Measurements from ENCODE around the gene ATAD2B. TPM values are rescaled to one million over a fixed set of nuclear protein-coding genes. Genes with fewer than 3 reads are reported as not detected.

Gene ATAD2B
- total RNA-seq, 1 donor from 2014 or later, result 42.2 TPM

DNA sequence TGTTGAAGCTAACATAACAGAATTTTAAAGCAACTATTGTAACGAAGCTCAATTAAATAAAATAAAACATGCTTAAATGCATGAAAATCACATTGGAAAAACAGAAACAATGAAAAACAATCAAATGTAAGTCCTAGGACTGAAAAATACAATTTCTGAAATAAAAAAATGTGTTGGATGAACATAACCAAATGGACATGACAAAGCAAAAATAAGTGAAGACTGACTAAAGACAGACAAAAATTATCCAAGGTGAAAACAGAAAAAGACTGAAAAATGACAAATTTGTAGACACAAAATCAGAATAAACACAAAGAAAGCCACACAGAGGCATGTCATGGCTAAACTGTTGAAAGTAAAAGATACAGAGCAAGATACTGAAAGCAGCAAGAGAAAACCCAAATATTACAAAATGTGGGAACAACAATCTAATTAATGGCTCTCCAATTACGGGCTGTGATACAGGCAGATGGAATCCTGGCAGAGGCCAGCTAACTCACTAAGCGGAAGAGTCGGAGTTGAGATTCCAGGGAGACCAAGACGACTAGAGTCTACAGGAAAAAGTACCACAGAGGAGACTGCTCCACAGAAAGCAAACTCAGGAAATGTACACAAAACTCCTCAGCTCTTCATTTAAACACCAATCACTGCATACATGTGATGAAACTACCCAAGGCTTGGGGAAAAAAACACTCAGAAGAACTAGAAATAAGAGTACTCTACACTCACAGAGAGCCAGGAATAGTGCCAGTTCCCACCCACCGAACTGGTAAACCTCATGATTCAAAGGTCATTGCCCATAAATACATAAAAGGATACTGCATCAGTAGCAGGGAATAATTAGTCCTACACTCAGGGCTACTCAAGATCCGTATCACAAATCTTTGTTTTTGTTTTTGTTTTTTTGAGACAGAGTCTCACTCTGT, 83.6 kb downstream of the ATAD2B start:
- DNase-seq (ENCODE audit: low spot score), result no peak
- ATAC-seq, result peak; percentile 72
- intact Hi-C loops (cut with DNase I), result no loop called here

DNA sequence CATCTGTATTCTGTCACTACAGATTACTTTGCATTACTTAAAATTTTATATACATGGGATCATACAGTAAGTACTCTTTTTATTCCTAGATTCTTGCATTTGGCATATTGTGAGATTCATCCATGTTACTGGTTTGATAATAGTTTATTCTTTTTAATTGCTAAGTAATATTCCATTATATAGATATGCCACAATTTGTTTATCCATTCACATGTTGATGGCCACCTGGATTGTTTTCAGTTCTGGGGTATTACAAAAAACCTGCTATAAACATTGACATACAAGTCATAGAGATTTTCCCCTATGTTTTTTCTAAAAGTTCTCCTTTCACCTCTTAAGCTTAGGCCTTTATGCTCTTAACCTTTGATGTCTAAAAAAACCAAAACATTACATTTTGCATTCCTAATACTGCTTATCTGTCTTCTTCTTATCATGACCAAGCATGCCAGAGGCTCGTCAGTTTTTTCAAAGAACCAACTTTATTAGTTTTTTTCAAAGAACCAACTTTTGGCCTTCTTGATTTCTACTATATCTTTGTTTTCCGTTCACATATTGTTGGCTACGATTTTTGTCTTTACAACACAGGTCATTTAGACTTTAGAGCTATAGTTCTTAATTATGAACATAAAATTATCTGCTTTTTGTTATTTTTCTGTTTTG, 86.9 kb downstream of the ATAD2B start:
- intact Hi-C loops (cut with DNase I), result loop anchor here (2.0 kb wide), 1 partner anchor 65 kb away; no protein-coding TSS in a partner anchor
- no peak for ATAC-seq
- DNase-seq (ENCODE audit: low spot score), result no peak

DNA sequence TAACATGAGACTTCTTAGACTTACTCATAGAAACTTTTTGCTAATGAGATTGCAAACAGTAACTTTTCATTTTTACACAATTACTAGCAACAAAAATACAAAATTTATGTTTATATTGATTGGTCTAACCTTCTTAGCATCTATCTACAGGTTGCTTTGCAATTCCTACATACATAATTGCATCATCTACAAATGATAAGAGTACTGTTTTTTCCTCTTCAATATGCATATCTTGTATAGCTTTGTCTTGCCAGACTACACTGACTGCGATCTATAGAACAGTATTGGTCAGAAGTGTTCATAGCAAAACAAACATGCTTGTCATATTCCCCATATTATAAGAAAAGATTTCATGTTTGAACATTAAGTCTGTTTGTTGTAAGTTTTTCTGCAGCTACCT, 87.9 kb downstream of the ATAD2B start:
- intact Hi-C loops (cut with DNase I), result no loop called here
- ATAC-seq (no peak), DNase-seq (ENCODE audit: low spot score) (no peak)

DNA sequence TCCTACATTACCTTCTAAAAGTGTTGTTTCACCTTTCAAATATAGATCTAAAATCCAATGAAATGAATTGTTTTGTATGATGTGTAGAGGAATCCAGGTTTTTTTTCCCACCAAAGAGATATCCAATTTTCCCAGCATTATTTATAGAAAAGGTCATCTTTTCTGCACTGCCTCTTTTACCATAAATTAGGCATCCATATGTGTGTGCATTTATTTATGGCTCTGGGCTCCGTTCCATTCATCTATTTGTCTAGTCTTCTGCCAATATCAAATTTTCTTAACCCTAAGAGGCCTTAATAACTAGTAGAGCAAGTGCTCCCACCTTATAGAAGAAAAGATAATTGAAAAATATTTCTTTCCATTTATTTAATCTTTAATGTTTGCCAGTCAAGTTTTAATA, 88.3 kb downstream of the ATAD2B start:
- intact Hi-C loops (cut with DNase I), result no loop called here
- ATAC-seq (no peak), DNase-seq (ENCODE audit: low spot score) (no peak)

DNA sequence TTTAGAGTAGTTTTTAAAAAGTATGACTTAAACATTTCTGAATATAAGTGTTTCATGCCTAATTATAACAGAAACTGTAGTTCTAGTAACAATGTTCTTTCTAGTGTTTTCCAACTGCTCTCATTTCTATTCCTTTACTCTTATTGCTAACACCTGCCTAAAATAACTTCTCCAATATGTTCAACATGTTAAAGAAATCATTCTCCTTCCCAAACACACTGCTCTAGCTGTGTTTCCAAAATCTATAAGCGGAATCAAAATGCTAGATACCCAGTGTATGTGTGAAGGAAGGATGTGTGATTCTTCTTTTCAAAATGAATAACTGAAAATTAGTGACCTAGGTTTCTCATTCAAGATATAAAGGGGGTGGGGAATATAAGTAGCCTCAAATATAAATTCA, 89.1 kb downstream of the ATAD2B start:
- no peak for DNase-seq (ENCODE audit: low spot score)
- intact Hi-C loops (cut with DNase I), result no loop called here
- no peak for ATAC-seq

DNA sequence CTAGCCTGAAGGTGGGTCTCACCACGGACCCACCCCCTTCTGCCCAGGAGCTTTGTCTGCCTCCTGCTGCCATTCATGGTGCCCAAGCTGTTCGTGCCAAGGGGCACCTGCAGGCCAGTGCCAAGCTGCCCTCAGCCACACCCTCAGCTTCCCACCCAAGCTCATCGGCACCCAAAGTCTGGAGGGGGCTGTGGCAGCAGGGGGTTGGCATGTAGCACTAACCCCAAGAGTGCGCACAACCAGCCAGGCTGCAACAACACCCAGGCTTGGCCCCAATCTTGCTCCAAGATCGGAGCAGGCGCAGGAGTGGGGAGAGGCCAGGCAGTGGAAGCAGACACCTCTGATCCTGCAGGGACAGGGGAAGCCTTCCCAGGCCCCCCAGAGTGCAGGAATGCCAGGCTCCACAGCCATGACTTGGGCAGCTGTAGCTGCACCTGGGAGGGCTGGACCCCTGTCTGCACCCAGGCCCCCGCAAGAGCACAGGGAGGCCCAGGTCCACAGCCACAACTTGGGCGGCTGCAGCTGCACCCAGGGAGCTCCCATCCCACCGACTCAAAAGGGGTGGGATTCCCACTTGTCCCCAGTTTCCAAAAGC, 89.9 kb downstream of the ATAD2B start:
- ATAC-seq (no peak), DNase-seq (ENCODE audit: low spot score) (no peak)
- intact Hi-C loops (cut with DNase I), result no loop called here

DNA sequence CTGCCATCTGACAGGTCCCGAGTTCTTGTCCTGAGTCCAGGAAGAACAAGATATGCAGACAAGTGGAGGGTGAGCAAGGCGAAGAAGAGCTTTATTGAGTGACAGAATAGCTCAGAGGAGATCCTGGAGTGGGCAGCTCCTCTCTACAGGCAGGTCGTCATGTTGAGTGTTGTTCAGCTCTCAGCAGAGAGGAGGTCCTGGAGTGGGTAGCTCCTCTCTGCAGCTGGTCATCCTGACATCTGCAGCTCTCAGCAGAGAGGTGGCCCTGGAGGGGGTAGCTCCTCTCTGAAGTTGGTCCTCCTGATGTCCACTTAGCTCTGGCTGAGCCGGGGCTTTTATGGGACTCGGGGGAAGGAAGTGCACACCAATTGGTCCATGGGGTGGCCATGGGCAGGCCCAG, 90.4 kb downstream of the ATAD2B start:
- ATAC-seq, result no peak
- no peak for DNase-seq (ENCODE audit: low spot score)
- intact Hi-C loops (cut with DNase I), result no loop called here

DNA sequence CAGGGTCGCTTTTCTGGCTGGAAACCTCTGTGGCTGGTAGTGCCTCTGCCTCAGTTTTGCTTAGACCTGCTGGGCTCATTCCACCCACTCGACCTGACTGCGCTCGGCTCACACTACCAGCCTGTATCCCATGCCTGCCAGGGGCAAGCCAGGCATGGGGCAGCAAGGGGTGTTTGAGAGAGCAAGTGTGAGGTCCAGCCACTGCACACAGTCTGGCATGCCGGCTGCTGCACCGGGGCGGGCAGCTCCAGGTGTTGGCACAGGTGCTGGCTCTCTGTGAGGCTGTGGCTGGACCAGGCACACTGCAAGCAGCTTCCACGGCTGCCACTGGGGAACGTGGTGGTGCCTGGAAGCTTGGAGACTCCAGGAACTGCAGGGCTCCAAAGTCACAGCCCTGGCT, 90.9 kb downstream of the ATAD2B start:
- peak; percentile 24 for ATAC-seq
- intact Hi-C loops (cut with DNase I), result no loop called here
- DNase-seq (ENCODE audit: low spot score), result no peak

DNA sequence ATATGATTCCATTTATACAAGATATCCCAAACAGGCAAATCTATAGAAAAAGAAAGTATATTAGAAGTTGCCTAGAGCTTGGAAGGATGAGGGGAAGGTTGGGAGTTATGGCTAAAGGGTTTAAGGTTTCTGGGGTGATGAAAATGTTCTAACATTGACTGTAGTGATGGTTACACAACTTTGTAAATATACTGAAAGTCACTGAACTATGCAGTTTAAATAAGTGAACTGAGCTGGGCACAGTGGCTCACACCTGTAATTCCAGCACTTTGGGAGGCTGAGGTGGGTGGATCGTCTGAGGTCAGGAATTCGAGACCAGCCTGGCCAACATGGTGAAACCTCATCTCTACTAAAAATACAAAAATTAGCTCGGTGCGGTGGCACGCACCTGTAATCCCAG, 91.5 kb downstream of the ATAD2B start:
- intact Hi-C loops (cut with DNase I), result no loop called here
- no peak for ATAC-seq
- no peak for DNase-seq (ENCODE audit: low spot score)

DNA sequence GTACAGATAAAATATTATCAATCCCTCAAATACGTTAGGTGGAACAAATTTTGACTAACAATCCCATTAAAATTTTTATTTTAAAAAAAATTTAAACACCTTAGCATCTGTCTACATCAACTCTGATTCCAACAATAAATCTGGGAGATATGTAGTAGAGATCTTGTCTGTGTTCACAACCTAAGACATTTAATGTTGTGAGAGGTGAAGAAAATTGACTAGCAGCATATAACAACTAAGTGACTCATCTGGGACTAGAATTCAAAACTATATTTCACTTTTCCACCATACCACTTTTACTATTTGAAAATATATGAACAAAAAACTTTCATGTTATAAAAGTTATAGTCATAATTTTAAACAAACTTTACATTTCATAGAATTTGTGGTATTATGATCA, 97.9 kb downstream of the ATAD2B start:
- intact Hi-C loops (cut with DNase I), result no loop called here
- DNase-seq (ENCODE audit: low spot score) (no peak), ATAC-seq (no peak)

DNA sequence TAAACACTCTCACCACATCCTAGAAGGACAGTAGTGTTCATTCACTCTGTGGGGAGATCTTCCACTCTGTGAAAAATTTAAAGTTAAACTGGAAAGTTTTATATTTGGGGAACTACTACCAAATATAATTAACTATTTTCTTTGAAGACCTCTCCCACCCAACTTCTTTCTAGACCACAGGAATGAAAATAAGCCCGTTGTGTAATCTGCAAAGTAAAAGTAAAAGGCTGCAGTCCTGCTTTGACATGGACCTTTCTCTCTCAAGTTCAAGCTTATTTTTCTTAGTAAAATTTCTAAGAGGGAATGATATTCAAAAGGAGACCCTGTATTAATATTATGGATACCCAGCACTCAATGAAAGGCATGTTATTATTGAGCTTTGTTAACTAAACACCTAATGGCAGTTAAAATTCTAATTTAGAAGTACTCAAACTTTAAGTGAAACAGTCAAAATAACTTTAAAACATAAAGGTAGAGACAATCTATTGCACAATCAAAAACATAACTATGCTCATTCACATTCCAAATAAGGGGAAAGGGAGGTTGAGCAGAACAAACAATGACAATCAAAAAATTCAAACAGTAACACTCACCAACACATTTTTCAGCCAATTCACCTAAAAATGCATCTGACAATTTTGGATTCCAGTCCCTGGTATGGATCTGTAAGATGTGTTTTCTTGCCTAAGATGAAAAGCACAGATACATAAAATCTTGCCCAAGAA, 98.5 kb downstream of the ATAD2B start:
- intact Hi-C loops (cut with DNase I), result no loop called here
- peak; percentile 34 for ATAC-seq
- DNase-seq (ENCODE audit: low spot score), result no peak

DNA sequence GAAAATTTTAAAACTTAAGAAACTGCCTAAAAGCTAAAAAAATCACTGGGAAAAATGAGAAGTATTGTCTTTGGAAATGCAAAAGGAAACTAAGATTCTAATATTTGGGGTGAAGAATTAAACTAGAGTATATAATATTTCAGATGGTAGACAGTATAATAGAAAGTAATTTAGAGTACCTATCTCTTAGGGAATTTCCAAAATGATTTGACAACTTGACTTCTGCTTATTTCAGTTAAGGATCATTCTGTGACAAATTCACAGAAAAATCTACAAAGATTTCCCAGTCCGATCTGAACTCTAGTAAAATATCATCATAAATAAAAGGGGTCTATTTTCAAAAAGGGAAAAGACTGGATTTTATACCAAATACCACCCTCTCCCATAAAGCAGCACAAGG, 99.6 kb downstream of the ATAD2B start:
- ATAC-seq (no peak), DNase-seq (ENCODE audit: low spot score) (no peak)
- intact Hi-C loops (cut with DNase I), result no loop called here

DNA sequence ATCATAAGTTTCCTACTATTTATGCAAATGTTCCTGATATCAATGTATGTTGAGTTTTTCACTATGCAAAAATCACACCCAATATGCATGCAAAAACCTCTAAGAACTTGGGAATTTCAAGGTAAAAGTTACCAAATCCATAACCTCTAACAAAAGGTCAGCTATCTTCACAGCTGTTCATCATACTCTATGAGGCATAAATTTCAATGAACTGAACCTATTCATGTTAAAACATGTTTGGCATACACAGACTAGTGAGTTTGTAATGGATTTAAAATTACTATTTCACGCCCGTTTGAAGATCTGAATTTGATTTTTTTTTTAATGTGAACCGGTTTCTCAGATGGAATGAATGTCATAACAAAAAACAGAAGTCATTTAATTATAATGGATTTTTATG, 100.2 kb downstream of the ATAD2B start:
- DNase-seq (ENCODE audit: low spot score) (no peak), ATAC-seq (no peak)
- intact Hi-C loops (cut with DNase I), result no loop called here

DNA sequence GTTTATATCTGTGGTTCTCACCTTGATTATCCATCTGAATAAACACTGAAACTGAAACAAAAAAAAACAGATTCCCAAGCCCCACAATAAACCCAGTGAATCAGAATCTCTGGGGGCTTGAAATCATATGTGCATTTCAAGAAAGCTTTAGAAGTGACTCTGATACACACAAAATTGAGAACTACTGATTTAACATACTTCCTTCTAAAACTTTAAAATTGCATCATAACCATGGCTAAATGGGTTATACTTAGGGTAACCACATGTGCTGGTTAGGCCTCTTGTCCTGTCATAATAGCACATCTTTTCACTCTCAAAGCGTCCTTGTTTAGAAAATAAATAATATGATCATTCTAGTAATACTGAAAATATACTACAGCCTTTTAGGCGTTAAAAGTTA, 100.9 kb downstream of the ATAD2B start:
- intact Hi-C loops (cut with DNase I), result no loop called here
- no peak for ATAC-seq
- no peak for DNase-seq (ENCODE audit: low spot score)

DNA sequence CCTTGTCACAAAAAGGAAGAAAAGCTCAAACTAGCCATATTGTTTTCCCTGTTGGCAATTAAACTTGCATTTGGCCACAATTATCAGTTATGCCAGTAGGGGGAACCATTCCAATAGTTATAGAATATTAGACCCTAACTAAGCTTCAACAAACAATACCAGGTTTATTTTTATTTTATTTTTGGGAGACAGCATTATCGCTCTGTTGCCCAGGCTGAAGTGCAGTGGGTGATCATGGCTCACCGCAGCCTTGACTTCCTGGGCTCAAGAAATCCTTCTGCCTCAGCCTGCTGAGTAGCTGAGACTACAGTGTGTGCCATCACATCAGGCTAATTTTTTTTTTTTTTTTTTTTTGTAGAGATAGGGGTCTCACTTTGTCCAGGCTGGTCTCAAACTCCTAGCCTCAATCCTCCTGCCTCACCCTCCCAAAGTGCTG, 102.1 kb downstream of the ATAD2B start:
- intact Hi-C loops (cut with DNase I), result no loop called here
- DNase-seq (ENCODE audit: low spot score) (no peak), ATAC-seq (peak; percentile 67)

DNA sequence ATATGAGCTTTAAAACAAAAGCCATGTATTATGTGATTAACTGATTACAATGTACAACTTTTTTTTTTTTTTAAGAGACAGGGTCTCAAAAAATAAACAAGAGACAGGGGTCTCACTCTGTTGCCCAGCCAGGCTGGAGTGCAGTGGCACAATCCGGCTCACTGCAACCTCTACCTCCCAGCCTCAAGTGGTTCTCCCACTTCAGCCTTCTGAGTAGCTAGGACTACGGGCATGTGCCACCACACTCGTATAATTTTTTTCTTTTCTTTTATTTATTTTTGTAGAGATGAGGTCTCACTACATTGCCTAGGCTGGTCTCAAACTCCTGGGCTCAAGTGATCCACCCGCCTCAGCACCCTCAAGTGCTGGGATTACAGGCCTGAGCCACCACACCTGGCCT, 103.1 kb downstream of the ATAD2B start:
- DNase-seq (ENCODE audit: low spot score) (no peak), ATAC-seq (no peak)
- intact Hi-C loops (cut with DNase I), result no loop called here

DNA sequence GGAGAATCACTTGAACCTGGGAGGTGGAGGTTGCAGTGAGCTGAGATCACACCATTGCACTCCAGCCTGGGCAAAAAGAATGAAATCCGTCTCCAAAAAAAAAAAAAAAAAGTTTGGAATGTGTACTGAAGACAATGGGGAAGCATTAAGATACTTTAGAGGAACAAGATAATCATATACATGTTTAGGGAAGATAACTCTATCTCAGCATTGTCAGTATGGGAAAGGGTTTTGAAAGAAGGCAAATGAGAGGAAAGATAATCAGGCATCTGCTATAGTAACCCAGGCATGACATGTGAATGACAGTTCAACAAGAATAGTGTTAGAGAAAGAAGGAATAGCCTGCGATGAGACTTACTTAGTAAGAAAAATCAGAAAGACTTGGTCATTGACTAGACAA, 112.0 kb downstream of the ATAD2B start:
- DNase-seq (ENCODE audit: low spot score) (no peak), ATAC-seq (no peak)
- intact Hi-C loops (cut with DNase I), result no loop called here

DNA sequence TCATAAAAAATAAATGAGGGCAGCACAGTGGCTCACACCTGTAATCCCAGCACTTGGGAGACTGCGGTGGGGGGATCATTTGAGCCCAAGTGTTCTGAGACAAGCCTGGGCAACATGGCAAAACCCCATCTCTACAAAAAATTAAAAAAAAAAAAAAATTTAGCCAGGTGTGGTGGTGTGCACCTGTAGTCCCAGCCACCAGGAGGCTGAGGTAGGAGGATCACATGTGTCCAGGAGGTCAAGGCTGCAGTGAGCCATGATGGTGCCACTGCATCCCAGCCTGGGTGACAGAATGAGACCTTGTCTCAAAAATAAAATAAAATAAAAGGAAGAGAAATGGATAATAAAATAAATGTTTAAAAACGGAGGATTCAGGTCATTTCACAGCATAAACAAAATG, 113.5 kb downstream of the ATAD2B start:
- ATAC-seq (no peak), DNase-seq (ENCODE audit: low spot score) (no peak)
- intact Hi-C loops (cut with DNase I), result no loop called here

DNA sequence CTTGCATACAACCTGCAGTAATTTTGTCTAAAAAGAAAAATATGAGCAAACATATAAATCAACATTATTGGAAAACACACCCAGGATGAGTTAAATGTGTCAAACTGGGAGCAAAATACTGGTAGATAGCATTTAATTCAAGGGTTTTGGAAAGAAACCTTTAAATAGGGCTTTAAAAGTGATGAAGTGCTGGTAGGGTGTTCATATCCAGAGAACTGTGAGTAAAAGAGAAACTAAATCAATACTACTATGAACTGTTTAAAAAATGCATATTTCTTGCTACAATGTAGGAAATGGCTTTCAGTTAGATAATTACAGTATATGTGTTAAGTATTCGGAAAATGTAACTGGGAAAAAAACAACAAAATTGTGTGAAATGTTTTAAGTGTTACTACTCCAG, 117.8 kb downstream of the ATAD2B start:
- intact Hi-C loops (cut with DNase I), result no loop called here
- no peak for DNase-seq (ENCODE audit: low spot score)
- no peak for ATAC-seq
